NCI-H1694 treated with DMSO at 0.1 percent for 48 hours (cell line): ENCODE data around the gene FOXD2.
"Not testable (repeated sequence)": the region's sequence is repeated elsewhere in the genome, so short reads cannot be mapped to it uniquely, and the experiment has no call there.

Source experiments
- DNase-seq: peaks from one replicate; lab custom pipeline; 2025; lab: John Stamatoyannopoulos, UW

FOXD2 gene

DNA sequence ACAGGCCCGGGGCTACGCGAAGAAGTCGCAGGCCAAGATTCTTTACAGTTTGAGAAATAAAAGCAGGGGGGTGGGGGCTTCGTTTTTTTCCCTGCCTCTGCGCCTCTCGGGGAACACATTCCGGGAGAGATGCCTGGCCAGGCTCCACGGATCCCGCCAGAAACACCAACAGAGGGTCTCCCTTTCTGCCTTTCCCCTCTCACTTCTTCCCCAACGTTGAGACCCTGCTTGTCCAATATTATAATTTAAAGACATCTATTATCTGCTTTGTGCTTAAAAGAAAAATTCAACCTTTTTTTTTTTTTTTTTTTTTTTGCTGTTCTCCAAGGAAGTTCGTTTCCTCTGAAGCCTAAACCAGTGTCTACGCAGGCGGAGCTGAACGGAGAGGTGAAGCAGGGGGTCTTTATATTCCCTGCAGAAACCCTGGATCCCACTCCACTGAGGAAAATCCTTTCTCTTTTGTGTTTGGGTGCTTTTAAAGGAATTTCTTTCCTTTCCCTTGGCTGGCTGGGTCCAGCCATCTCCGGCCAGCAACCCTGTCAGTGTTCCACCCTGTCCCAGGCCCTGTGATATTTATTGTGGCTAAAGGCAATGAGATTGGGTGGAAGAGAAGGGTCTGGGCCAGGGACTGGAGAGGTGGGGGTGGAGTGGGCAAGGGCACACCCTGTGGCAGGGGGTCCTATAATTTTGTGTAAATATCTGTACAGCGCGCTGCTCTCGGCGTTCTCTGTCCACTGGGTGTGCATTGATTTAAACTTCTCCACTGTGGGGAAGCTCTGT is 2.2 kb downstream of the FOXD2 start:
- no peak for DNase-seq

- no peak for DNase-seq
Observed at GRCh38 chr1:47440599-47441081, 2.8 kb downstream of the FOXD2 start.

DNA sequence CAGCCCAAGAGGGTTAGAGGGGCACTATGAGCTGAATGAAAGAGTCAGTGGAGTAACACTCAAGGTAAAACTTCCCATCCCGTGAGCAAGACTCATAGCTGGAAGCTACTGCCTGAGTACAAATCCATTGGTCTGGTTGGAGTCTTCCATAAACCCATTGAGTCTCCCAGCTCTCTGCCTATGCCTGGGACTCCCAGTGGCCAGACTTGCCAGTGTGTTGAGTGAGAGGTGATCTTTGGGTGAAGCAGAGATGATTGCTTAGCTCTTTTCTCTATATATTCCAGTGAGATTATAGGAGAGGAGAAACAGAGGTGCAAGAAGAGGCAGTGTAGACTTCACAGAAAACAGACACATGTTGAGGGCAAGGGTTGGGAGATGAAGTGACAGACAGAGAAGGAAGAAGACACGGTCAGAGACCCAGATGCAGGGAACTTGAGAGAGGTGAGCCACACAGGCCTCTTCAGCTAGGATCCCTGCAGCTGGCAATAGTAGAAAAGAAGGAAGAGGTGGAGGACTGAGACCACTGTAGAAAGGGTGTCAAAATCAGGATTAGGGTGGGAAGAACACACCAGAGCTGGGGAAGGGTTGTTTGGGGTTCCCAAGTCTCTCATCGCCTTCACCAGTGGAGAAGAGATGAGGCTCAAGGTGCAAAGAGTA is 3.7 kb downstream of the FOXD2 start:
- DNase-seq, result no peak

DNA sequence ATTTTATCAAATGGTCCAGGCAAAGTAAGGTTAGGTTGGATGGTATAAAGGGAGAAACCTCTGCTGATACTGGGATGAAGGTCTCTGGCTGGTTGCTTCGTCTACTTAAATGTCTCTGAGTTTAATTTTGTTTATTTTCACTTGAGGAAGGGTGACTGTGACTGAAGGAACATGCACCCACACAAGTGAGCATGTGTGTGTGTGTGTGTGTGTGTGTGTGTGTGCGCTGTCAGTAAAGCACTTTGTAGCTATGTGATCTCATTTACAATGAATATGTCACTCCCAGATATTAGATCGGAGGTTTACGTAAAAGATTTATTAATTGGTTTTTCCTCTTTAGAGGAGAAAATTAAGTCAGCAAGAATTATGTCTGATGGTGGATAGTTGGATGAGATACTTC is 4.4 kb downstream of the FOXD2 start:
- DNase-seq, result no peak

- no peak for DNase-seq
Observed at GRCh38 chr1:47442842-47443529, 5.1 kb downstream of the FOXD2 start.

- DNase-seq, result no peak
Observed at GRCh38 chr1:47443530-47444296, 5.9 kb downstream of the FOXD2 start.

GRCh38 chr1:47444297-47444561 is 6.4 kb downstream of the FOXD2 start:
- no peak for DNase-seq

- DNase-seq, result no peak
Observed at GRCh38 chr1:47444562-47445465, 7.0 kb downstream of the FOXD2 start.

- DNase-seq, result no peak
Observed at GRCh38 chr1:47445823-47446550, 8.1 kb downstream of the FOXD2 start.

- DNase-seq, result no peak
Observed at GRCh38 chr1:47448462-47449222, 10.8 kb downstream of the FOXD2 start.

DNA sequence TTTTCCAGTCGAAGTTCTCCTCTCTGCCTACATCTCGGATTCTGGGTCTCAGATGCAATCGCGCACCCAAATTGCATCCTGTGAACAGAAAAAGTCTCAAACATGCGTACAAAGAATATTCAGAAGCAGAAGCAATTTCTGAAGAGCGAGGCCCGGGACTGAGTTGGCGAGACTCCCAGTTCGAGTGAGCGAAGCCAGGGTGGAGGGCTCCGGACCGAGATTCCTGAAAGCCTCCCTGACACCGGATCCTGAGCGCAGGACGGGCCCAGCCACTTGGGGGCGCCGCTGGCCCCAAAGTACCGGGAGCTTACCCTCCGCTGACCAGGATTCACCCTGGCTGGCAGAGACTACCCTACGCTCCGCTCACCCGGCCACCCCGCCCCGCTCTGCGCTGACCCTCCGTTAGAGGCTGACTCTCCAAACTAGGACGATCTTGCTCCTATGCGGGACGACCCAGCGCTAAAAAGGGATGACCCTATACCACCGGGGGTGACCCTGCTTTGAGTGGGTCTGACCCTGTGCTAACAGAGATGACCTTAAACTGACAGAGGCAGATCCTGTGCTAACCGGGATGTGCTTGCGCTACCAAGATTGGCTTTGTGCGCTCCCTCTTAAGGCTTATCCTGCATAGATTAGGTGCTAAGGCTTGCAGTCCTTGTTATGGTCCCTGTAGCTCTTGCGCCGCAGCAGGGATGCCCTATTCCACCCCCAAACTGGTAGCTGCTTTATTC is 12.1 kb downstream of the FOXD2 start:
- DNase-seq, result no peak

GRCh38 chr1:47450606-47451005 is 12.8 kb downstream of the FOXD2 start:
- DNase-seq, result no peak

DNA sequence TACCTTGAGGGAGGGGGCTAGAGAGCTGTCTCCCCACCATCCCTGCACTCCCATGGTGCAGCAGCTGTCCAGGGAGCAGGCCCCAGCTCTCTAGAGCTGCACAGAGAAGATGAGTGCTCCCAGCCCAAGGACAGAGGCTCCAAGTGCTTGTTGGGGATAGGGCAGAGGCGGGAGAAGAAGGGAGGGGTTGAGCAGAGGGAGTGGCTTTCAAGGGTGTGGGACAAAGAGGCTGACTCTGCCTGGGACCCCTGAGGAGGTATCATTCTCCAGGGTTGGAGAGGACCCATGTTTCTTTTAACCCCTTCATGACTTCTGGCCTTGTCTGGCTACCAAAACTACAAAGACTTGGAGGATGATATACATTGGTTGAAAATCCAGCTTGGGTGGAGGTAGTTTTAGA is 14.6 kb downstream of the FOXD2 start:
- DNase-seq, result no peak

DNA sequence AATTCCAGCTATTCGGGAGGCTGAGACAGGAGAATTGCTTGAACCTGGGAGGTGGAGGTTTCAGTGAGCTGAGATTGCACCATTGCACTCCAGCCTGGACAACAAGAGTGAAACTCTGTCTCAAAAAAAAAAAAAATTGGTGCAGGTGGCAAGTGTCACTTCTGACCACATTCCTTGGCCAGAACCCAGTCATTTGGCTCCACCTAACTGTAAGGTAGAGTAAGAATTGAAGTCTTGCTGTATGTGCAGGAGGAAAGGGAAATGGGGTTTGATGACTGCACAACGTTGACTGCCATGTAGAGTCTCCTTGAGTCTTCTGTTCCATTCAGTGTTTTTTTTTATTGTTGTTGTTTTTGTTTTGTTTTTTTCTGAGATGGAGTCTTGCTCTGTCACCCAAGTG is 16.1 kb downstream of the FOXD2 start:
- not testable (repeated sequence) for DNase-seq

GRCh38 chr1:47456250-47456649 is 18.4 kb downstream of the FOXD2 start:
- no peak for DNase-seq

- DNase-seq, result not testable (repeated sequence)
Observed at GRCh38 chr1:47457547-47457946, 19.7 kb downstream of the FOXD2 start.

GRCh38 chr1:47459253-47459788 is 21.5 kb downstream of the FOXD2 start:
- DNase-seq, result no peak

GRCh38 chr1:47460040-47460439 is 22.2 kb downstream of the FOXD2 start:
- DNase-seq, result no peak

DNA sequence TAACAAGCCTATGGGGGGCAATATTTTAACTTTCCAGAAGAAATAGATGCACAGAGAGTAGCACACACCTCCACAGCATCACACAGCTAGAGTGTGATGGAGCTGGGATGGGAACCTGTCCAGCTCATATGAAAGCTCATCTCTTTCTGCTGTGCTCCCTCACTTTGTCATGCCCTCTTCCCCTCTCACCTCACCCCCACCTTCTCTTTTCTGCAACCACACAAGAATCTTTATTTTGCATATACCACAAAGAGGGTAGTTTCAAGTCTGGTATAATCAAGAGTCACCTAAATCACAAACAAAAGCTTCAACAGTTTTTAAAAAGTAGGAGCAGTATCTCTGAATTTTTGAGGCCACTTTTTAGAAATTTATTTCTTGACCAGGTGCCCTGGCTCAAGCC is 22.6 kb downstream of the FOXD2 start:
- DNase-seq, result no peak
